HEK293 (cell line): ENCODE measurements around the gene PTH1R.
A peak's percentile ranks its signal among the peaks of the same experiment; 100 is the strongest.

Experiments
- CTCF ChIA-PET: fragments of 350-600 bp; formaldehyde crosslinking; extraction: SDS; loops from one replicate; lab custom pipeline; 2021; ENCODE audit warnings: antibody characterized with exemption; lab: Yijun Ruan, JAX
- POLR2A ChIA-PET: fragments of 300-600 bp; formaldehyde crosslinking; extraction: SDS; loops from one replicate; lab custom pipeline; 2020; ENCODE audit warnings: antibody characterized with exemption, inconsistent platforms; lab: Yijun Ruan, JAX
- H3K27ac ChIP-seq: fragments of 200-500 bp; sonication (Bioruptor generic); 2 replicates; pipeline ENCODE4 v1.5.1; 2014; ENCODE audit warnings: low read depth, low read length, control low read depth, inconsistent platforms; ENCODE audit errors: extremely low read depth
- H3K36me3 ChIP-seq, 2 experiments: fragments of 200-500 bp in 1 of 2; sonication (Bioruptor generic) in 1 of 2; 1 replicate in 1 of 2; 2 replicates in 1 of 2; pipeline ENCODE4 v1.5.1; 2014 to 2017; ENCODE audit warnings: inconsistent platforms in 2 of 2, low read length in 2 of 2; ENCODE audit not compliant: control insufficient read depth in 2 of 2, insufficient read depth in 1 of 2
- H3K4me1 ChIP-seq: fragments of 200-500 bp; sonication (Bioruptor generic); 2 replicates; pipeline ENCODE4 v1.5.1; 2014; ENCODE audit warnings: mild to moderate bottlenecking, low read length, inconsistent platforms; ENCODE audit not compliant: control insufficient read depth, insufficient read depth
- H3K4me3 ChIP-seq: 2 replicates; pipeline ENCODE4 v1.5.1; 2011; ENCODE audit warnings: low read depth, mild to moderate bottlenecking, control low read depth, low read length, moderate library complexity
- H3K9me3 ChIP-seq: fragments of 200-500 bp; sonication (Bioruptor generic); 2 replicates; pipeline ENCODE4 v1.5.1; 2014; ENCODE audit warnings: low read depth, low read length, inconsistent platforms; ENCODE audit not compliant: control insufficient read depth, insufficient read depth
- OSR2 ChIP-seq: fragments of 450-650 bp; formaldehyde crosslinking; IDR thresholded peaks from 2 replicates; pipeline ENCODE4 v1.5.1; 2016; ENCODE audit warnings: missing biosample characterization, missing genetic modification characterization
- SALL2 ChIP-seq: fragments of 450-650 bp; formaldehyde crosslinking; IDR thresholded peaks from 2 replicates; pipeline ENCODE4 v1.5.0; 2017; ENCODE audit warnings: missing biosample characterization, mild to moderate bottlenecking, missing genetic modification characterization, borderline replicate concordance
- ZBTB17 ChIP-seq: fragments of 450-650 bp; formaldehyde crosslinking; IDR thresholded peaks from 2 replicates; pipeline ENCODE4 v1.5.1; 2016; ENCODE audit warnings: missing biosample characterization, missing genetic modification characterization
- ZNF202 ChIP-seq: fragments of 450-650 bp; formaldehyde crosslinking; IDR thresholded peaks from 2 replicates; pipeline ENCODE4 v1.5.1; 2016; ENCODE audit warnings: missing biosample characterization, missing genetic modification characterization, borderline replicate concordance
- ZNF366 ChIP-seq: fragments of 450-650 bp; formaldehyde crosslinking; conservative IDR thresholded peaks from 2 replicates; pipeline ENCODE4 v1.5.1; 2016; ENCODE audit warnings: missing biosample characterization, missing genetic modification characterization
- ZNF510 ChIP-seq: fragments of 450-650 bp; formaldehyde crosslinking; IDR thresholded peaks from 2 replicates; pipeline ENCODE4 v1.5.1; 2018; ENCODE audit warnings: mild to moderate bottlenecking, missing genetic modification characterization, missing biosample characterization; ENCODE audit not compliant: insufficient replicate concordance
- ZNF521 ChIP-seq: fragments of 450-650 bp; formaldehyde crosslinking; IDR thresholded peaks from 2 replicates; pipeline ENCODE4 v1.5.1; 2017; ENCODE audit warnings: missing biosample characterization, mild to moderate bottlenecking, missing genetic modification characterization
- ZNF544 ChIP-seq: fragments of 450-650 bp; formaldehyde crosslinking; IDR thresholded peaks from 2 replicates; pipeline ENCODE4 v1.5.0; 2017; ENCODE audit warnings: missing biosample characterization, missing genetic modification characterization
- ZNF548 ChIP-seq: fragments of 450-650 bp; formaldehyde crosslinking; IDR thresholded peaks from 2 replicates; pipeline ENCODE4 v1.5.1; 2016; ENCODE audit warnings: missing biosample characterization, missing genetic modification characterization
- ZNF624 ChIP-seq: fragments of 450-650 bp; formaldehyde crosslinking; IDR thresholded peaks from 2 replicates; pipeline ENCODE4 v1.5.1; 2017; ENCODE audit warnings: missing biosample characterization, missing genetic modification characterization
- ZNF670 ChIP-seq: fragments of 450-650 bp; formaldehyde crosslinking; IDR thresholded peaks from 2 replicates; pipeline ENCODE4 v1.5.1; 2016; ENCODE audit warnings: missing biosample characterization, missing genetic modification characterization, low read depth
- TF ChIP-seq, protein P1 (sequence below): fragments of 450-650 bp; IDR thresholded peaks from 2 replicates; pipeline ENCODE4 v1.5.1; 2018; ENCODE audit warnings: missing biosample characterization, missing genetic modification characterization
- TF ChIP-seq, protein P2 (sequence below): fragments of 450-650 bp; formaldehyde crosslinking; IDR thresholded peaks from 2 replicates; pipeline ENCODE4 v1.5.1; 2016; ENCODE audit warnings: missing biosample characterization, missing genetic modification characterization
- TF ChIP-seq, protein P3 (sequence below): fragments of 450-650 bp; formaldehyde crosslinking; IDR thresholded peaks from 2 replicates; pipeline ENCODE4 v1.5.1; 2016; ENCODE audit warnings: missing biosample characterization, missing genetic modification characterization
- TF ChIP-seq, protein P4 (sequence below): fragments of 450-650 bp; formaldehyde crosslinking; IDR thresholded peaks from 2 replicates; pipeline ENCODE4 v1.5.1; 2017; ENCODE audit warnings: missing biosample characterization, mild to moderate bottlenecking, missing genetic modification characterization, moderate library complexity

PTH1R gene

DNA sequence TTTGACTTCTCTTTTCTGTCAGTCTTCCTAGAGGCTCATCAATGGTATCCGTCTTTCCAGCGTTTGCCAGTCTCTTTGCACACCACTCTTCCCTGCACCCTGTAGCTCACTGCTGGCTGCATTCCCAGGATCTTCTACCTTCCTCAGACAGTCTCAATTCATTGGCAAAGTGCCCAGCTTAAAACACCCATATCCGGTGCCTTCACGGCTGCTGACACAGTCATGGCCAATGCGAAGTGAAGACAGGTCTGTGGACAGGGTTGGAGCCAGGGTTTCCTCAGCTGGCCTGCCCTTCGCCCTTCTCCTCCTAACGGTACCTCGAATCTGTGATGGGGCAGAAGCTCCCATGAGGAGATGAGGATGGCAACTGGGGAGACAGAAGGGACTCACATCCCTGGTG is 36.1 kb downstream of the PTH1R start (continued):
- TF ChIP-seq, protein P1, sequence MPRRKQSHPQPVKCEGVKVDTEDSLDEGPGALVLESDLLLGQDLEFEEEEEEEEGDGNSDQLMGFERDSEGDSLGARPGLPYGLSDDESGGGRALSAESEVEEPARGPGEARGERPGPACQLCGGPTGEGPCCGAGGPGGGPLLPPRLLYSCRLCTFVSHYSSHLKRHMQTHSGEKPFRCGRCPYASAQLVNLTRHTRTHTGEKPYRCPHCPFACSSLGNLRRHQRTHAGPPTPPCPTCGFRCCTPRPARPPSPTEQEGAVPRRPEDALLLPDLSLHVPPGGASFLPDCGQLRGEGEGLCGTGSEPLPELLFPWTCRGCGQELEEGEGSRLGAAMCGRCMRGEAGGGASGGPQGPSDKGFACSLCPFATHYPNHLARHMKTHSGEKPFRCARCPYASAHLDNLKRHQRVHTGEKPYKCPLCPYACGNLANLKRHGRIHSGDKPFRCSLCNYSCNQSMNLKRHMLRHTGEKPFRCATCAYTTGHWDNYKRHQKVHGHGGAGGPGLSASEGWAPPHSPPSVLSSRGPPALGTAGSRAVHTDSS (tag by site-specific recombination), result peak; percentile 46; the same call in 1 of the 2 replicates
- TF ChIP-seq, protein P2, sequence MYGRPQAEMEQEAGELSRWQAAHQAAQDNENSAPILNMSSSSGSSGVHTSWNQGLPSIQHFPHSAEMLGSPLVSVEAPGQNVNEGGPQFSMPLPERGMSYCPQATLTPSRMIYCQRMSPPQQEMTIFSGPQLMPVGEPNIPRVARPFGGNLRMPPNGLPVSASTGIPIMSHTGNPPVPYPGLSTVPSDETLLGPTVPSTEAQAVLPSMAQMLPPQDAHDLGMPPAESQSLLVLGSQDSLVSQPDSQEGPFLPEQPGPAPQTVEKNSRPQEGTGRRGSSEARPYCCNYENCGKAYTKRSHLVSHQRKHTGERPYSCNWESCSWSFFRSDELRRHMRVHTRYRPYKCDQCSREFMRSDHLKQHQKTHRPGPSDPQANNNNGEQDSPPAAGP (tag by site-specific recombination), result no peak
- no peak for TF ChIP-seq ZNF624 (tag by site-specific recombination)
- TF ChIP-seq, protein P3, sequence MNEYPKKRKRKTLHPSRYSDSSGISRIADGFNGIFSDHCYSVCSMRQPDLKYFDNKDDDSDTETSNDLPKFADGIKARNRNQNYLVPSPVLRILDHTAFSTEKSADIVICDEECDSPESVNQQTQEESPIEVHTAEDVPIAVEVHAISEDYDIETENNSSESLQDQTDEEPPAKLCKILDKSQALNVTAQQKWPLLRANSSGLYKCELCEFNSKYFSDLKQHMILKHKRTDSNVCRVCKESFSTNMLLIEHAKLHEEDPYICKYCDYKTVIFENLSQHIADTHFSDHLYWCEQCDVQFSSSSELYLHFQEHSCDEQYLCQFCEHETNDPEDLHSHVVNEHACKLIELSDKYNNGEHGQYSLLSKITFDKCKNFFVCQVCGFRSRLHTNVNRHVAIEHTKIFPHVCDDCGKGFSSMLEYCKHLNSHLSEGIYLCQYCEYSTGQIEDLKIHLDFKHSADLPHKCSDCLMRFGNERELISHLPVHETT (tag by site-specific recombination), result no peak

DNA sequence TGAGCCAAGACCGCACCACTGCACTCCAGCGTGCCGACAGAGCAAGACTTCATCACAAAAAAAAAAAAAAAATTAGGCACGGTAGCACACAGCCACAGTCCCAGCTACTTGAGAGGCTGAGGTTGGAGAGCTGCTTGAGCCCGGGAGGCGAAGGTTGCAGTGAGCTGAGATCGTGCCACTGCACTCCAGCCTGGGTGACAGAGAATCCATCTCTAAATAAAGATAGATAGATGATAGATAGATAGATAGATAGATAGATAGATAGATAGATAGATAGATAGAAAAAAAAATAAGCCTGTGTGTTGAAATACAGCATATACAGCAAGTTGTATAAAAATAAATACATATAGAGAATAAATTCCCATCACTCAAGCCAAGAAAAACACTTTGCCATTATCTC is 37.3 kb downstream of the PTH1R start:
- H3K4me1 ChIP-seq, result peaks cover 5% of the 10 kb centered on the region; the same call in 1 of the 2 replicates
- no peak overlapping the region for H3K4me3 ChIP-seq
- CTCF ChIA-PET, result interaction anchor here (0.6 to 1.1 kb wide), 4 partner anchors 21 to 338 kb away, joined by 3 to 6 read pairs (median 3); no protein-coding TSS in a partner anchor
- no peak overlapping the region for H3K27ac ChIP-seq
- peaks cover 0 to 32% of the 10 kb centered on the region in 2 experiments; a peak in 1 of 3 replicates for H3K36me3 ChIP-seq
- TF ChIP-seq ZNF548 (tag by site-specific recombination) (no peak), ZNF366 (tag by site-specific recombination) (peak; percentile 32), ZNF510 (tag by site-specific recombination) (no peak), OSR2 (tag by site-specific recombination) (peak; percentile 30; the same call in 1 of the 2 replicates), ZBTB17 (tag by site-specific recombination) (peak; percentile 39; the same call in 1 of the 2 replicates)
- TF ChIP-seq, all 188 proteins: peak for 3
- POLR2A ChIA-PET, result interaction anchor here (1.1 kb wide), 1 partner anchor 37 kb away, joined by 3 read pairs; the partner anchor contains the start of gene PTH1R
- H3K9me3 ChIP-seq, result no peaks in the 10 kb centered on the region

DNA sequence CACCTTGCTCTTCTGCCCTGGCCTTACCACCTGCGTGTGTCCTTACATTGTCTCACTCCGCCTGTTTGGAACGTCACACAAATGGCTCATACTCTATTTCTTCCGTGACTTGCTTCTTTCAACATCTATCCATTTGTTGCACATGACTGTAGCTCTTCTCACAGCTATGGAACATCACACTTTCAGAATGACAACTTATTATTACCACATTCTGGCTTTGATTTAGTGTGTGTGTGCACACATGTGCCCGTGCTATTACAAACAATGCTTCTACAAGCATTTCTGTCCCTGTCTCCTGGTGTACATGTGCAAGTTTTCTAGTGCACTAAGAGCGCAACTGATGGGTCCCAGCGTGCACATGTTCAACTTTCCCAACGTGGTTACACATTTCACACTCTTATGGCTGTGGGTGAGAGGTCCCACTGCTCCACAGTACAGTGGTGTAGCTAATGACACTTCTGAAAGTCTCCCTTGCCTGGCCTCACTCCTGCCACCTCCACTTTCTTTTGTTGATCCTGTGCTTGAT is 37.8 kb downstream of the PTH1R start:
- no peaks in the 10 kb centered on the region for H3K9me3 ChIP-seq
- POLR2A ChIA-PET, result no interaction called here
- peaks cover 5% of the 10 kb centered on the region; the same call in 1 of the 2 replicates for H3K4me1 ChIP-seq
- peaks cover 0 to 37% of the 10 kb centered on the region in 2 experiments; a peak in 1 of 3 replicates for H3K36me3 ChIP-seq
- TF ChIP-seq ZNF521 (tag by site-specific recombination) (no peak), ZNF202 (tag by site-specific recombination) (no peak), ZNF670 (no peak), ZNF544 (tag by site-specific recombination) (no peak), SALL2 (tag by site-specific recombination) (no peak)
- TF ChIP-seq, protein P4, sequence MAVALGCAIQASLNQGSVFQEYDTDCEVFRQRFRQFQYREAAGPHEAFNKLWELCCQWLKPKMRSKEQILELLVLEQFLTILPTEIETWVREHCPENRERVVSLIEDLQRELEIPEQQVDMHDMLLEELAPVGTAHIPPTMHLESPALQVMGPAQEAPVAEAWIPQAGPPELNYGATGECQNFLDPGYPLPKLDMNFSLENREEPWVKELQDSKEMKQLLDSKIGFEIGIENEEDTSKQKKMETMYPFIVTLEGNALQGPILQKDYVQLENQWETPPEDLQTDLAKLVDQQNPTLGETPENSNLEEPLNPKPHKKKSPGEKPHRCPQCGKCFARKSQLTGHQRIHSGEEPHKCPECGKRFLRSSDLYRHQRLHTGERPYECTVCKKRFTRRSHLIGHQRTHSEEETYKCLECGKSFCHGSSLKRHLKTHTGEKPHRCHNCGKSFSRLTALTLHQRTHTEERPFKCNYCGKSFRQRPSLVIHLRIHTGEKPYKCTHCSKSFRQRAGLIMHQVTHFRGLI (tag by site-specific recombination), result no peak
- H3K4me3 ChIP-seq, result no peak overlapping the region
- no peak overlapping the region for H3K27ac ChIP-seq
- CTCF ChIA-PET, result interaction anchor here (0.6 to 1.1 kb wide), 4 partner anchors 20 to 337 kb away, joined by 3 to 6 read pairs (median 3); no protein-coding TSS in a partner anchor
